ENCODE results near the gene TCERG1L.

The TCERG1L gene

GRCh38 chr10:131221632-131222277 is 89.8 kb downstream of the TCERG1L start:
- DNase-seq = no peak

DNA sequence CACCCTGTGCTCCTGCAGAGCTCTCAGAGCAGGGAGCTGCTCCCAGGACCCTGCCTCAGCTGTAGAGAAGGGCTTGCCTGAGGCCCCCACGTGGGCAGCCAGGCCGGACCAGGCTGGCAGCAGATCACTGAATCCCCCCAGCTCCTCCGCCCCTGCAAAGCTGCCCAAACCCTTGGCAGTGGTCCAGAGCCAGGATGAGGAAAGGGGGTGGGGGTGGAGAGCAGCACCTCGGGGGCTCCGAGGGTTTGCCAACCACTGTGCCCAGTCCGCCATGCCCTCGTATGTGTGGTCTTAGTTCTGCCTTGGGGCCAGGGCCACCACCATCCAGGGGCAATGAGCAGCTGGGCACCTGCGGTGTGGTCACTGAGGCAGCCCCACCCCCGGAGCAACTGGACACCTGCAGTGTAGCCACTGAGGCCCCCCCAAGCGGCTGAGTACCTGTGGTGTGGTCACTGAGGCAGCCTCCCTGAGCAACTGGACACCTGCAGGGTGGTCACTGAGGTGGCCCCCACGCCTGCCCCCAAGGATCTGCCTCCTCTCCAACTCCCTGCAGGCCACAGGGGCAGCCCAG is 90.8 kb downstream of the TCERG1L start:
- no peak for DNase-seq

DNA sequence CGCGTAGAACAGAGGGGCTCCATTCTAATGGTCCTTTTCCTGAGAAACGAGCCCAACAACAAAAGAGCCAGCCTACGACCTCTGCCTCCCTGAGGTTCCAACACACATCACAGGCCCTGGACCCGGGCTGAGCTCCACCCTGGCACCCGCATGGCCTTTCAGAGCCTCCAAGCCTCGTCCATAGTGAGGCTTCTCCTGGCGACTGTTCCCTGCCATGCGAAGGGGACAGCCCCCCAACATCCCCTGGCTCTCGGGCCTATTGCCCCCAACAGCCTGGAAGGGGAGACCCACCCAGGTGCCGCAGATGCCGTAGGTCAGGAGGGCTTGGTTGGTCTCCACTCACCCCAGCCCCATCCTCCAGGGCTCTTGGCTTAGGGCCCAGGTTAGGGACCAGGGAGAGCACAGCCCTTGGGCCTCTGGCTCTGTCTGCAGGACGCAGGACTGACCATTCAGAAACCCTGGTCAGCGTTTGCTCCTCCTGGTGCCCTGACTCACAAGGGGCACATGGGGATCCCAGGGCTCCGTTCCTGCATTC is 91.5 kb downstream of the TCERG1L start:
- no peak for DNase-seq

DNA sequence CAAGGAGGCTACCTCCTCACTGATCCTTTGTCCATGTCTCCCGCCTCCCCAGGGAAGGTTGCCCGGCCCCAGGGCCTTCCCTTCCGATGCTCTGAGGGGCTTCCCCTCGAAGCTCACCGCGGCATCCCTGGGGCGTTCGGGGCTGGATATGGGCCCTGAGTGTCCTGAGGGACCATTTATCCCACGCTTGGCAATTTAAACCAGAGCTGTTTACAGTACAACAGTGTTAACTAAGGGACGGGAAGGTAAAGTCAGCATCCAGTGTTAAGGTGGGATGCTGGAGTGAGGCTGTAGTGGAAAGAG is 92.0 kb downstream of the TCERG1L start:
- DNase-seq = no peak

GRCh38 chr10:131218811-131219583 is 92.5 kb downstream of the TCERG1L start:
- no peak for DNase-seq

DNA sequence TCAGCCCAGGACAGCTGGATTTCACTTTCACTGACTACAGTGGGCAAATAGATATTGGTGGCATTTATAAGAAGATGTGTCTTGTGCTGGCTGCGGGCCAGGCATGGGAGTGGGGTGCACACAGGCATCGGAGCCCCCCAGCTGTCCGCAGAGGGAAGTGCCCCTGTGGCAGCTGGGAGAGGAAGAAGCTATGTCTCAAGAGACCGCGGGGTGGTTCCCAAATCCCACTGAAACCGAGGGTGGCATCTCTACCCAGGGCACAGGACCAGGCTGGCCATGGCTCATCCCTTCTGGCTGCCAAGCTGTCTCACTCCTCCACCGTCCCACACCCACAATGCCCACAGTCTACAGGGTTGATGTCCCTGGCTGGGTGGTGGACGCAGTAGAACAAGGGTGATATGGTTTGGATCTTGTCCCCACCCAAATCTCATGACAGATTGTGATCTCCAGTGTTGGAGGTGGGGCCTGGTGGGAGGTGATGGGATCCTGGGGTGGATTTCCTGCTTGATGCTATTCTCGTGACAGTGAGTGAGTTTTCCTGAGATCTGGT is 94.8 kb downstream of the TCERG1L start:
- no peak for DNase-seq

DNA sequence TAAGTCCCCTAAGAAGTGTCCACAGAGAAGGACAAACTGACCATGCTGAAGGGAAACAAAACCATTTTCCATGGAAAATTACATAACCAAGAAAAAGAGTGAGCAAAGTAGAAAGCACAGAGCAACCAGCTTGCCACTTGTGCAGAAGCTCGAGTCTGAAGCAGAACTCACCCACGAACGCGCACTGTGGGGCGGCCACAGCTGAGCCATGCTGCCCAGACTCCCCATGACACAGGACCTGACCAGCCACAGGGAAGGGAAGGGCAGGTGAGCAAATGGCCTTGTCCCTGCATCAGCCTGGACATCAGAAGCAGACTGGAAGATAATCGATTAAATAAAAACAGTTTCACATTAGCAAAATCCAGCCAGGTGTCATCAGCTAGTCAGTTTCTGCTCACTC is 95.7 kb downstream of the TCERG1L start:
- DNase-seq = no peak

DNA sequence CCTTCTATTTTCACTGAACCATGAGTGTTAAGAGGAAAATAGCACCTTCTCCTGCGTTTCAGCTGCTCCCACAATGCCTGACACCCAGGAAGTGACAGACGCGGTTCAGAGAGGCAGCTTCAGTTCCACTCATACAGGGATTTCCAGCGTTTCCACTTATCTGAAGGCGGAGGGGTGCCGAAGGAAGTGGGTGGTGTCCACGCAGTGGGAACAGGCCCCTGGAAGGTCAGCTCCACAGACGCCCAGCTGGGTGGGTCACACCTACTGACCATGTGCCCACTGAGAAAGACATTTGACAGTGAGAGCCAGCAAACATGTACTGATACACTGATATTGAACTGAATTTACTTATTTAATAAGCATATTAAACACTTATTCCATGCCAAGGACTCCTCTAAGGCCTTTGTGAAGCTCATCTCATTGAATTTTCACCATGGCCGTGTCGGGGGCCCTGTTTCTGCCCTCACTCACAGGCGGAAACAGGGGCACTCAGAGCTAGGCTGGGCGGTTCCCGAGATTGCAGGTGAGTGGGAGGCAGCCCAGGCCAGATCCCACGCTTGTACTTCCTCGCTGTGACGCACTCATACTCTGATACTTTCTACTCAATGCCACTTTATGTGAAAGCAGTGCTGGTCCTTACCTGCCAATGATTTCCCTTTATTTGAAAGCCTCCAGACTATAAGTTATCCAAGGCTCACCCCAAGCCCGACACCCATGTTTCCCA is 96.8 kb downstream of the TCERG1L start:
- DNase-seq = no peak

- no peak for DNase-seq
Measured at GRCh38 chr10:131213741-131214505, 97.6 kb downstream of the TCERG1L start.

- no peak for DNase-seq
Measured at GRCh38 chr10:131212763-131213325, 98.7 kb downstream of the TCERG1L start.

GRCh38 chr10:131211965-131212619 is 99.4 kb downstream of the TCERG1L start:
- no peak for DNase-seq

- no peak for DNase-seq
Measured at GRCh38 chr10:131211559-131211958, 100.0 kb downstream of the TCERG1L start.

DNA sequence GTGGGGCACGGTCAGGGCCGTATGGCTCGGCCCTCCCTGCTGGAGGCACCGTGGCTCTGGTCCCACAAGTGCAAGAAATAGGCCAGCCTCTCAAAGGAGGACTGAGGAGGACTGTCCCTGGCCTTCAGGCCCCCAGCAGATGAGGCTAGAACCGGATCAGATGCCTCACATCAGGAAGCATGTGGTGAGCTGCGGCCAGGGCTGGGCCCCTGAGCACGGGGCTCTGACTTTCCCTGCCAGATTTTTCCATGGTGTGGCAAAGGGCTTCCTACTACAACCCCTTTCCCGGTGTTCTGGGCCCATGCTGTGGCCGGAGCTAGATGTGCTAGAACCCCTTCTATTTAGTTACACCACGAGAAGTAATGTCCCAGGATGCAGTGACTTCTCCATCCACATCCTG is 100.4 kb downstream of the TCERG1L start:
- DNase-seq = no peak

DNA sequence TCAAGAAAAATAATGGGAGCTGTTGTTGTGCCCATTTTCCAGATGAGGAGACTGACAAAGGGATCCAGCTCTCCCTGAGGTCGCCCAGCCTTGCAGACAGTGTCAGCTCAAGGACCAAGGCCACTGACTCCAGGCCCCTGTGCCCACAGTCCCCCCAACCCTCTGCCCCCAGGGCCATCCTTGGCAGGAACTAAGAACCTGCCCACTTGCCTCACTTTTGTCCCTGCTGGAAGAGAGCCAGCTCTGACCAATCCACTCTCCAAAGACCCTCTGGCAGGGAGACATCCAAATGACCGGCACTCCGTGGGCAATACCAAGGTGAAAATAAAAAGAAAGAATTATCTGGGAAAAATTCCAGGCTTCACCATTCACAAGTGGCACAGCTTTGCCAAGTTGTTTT is 101.3 kb downstream of the TCERG1L start:
- DNase-seq = no peak

DNA sequence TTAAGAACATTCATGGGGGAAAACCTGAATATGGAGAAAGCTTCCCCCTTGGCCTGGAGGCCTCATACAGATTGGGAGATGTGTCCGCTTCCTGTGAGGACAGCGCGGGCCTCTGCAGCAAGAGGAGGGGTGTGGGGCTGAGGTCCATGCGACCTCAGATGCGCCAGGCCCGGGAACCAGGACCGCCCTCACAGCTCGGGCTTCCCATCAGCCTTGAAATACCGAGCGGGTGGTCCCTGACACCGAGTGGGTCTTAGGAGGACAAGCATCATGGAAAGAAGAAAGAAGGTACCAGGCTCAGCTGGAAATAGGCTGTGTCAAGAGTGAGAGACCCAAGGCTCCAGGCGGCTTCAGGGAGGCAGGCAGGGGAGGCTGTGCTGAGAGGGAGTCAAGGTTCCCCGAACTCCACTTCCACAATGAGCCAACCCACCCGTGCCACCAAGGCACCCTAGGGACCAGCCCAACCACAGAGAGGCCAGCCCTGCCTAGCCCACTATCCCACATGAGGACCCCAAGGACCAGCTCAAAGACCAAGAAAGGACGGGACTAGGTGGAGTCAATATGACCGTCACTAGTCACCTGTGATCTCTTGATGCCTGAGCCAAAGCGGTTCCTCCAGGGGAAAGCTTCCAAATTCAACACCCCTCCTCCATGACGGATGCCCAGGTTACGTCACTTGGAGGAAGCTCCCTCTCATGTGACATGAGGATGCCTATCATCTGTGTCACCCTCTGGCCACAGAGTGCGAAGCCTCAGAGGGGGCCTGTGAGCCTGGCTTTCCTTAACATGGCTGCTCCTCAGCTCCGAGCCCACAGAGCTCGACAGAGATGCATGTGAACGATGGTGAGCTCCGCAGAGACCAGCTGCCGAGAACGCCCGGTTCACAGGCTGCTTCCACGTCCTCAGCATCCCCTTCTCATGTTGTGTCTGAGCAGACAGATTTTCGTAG is 103.7 kb downstream of the TCERG1L start:
- no peak for DNase-seq

GRCh38 chr10:131207176-131207575 is 104.3 kb downstream of the TCERG1L start:
- DNase-seq = no peak

GRCh38 chr10:131206111-131206995 is 105.2 kb downstream of the TCERG1L start:
- no peak for DNase-seq

- DNase-seq = no peak
Measured at GRCh38 chr10:131205556-131205955, 106.0 kb downstream of the TCERG1L start.
